ENCODE results near the gene CTU2. TPM values are rescaled to one million over a fixed set of nuclear protein-coding genes. Genes with fewer than 3 reads are reported as not detected.
A peak's percentile ranks its signal among the peaks of the same experiment; 100 is the strongest.

The CTU2 gene
- total RNA-seq, 2 donors from 2014 or later, result 15.0 to 19.1 TPM

DNA sequence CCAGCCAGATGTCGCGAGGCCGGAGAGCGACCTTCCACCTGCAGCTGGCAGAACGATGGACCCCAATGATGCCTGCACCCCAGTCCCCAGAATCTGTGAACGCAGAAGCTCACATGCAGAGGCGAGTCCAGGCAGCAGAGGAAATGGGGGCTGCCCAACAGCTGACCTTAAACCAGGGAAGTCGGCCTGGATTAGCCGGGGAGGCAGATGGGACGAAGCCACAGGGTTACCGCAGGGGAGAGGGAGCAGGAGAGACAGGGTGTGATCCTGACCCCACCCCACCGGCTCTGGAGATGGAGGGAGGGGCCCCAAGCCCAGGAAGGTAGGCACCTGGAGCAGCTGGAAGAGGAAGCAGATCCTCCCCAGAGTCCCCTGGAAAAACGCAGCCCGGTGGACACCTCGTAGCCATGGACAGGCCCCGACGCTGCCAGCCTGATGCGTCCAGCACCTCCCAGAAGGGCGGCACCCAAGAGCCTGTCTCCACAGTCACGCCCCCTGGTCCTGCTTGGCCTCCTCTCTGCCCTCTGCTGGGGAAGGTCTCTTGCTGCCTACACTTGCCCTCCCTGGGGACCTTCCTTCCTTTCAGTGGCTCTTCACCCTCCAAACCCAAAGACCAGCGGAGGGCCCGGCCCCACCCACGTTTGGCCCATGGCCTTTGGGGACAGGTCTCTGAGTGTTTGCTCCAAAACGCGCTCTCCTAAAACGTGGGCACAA lies 41.4 kb downstream of the CTU2 start:
- intact Hi-C loops (cut with DNase I), result no loop called here

DNA sequence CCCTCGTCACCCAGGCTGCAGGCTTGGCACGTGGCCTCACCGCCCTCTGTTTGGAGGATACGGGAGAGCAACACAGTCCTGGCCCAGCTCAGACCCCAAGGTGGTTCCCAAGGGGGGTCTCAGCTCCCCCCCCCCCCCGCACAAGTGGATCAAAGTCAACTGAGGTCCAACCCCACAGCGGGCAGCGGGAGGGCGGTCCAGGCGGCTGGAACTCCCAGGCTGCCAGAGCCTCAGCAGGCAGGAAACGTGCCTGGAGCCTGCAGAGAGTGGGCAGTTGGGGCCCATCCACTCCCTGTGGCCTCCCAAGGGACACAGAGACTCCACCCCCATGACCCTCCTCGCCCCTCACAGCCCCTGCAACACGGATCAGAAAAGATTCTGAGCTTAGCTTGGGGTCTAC lies 42.1 kb downstream of the CTU2 start:
- no peak for DNase-seq (ENCODE audit: low spot score)
- 86% methylated on average over 12 of the region's 12 CpGs for WGBS
- no peak for TF ChIP-seq POLR2AphosphoS5 (IDR thresholded peaks at IDR 0.05)
- TF ChIP-seq, protein P1, sequence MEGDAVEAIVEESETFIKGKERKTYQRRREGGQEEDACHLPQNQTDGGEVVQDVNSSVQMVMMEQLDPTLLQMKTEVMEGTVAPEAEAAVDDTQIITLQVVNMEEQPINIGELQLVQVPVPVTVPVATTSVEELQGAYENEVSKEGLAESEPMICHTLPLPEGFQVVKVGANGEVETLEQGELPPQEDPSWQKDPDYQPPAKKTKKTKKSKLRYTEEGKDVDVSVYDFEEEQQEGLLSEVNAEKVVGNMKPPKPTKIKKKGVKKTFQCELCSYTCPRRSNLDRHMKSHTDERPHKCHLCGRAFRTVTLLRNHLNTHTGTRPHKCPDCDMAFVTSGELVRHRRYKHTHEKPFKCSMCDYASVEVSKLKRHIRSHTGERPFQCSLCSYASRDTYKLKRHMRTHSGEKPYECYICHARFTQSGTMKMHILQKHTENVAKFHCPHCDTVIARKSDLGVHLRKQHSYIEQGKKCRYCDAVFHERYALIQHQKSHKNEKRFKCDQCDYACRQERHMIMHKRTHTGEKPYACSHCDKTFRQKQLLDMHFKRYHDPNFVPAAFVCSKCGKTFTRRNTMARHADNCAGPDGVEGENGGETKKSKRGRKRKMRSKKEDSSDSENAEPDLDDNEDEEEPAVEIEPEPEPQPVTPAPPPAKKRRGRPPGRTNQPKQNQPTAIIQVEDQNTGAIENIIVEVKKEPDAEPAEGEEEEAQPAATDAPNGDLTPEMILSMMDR (IDR thresholded peaks at IDR 0.05), result no peak
- no peak for TF ChIP-seq POLR2A (IDR thresholded peaks at IDR 0.05)
- H3K36me3 ChIP-seq, result no peaks in the 10 kb centered on the region
- peaks cover 9% of the 10 kb centered on the region for H3K4me1 ChIP-seq (replicated peaks)
- H3K27me3 ChIP-seq (replicated peaks; ENCODE audit: insufficient read depth), result no peaks in the 10 kb centered on the region
- H3K4me3 ChIP-seq, result no peak overlapping the region
- H3K9me3 ChIP-seq, result no peaks in the 10 kb centered on the region
- intact Hi-C loops (cut with DNase I), result no loop called here
- no peak overlapping the region for H3K27ac ChIP-seq

More for the DNA sequence above, 41.4 kb downstream of the CTU2 start:
- Histone ChIP-seq H3K9me3 (no peaks in the 10 kb centered on the region), H3K27ac (peak overlapping the region in 1 of 2 donors; percentile 69), H3K4me3 (no peak overlapping the region), H3K4me1 (replicated peaks) (peaks cover 9% of the 10 kb centered on the region), H3K36me3 (no peaks in the 10 kb centered on the region), H3K27me3 (replicated peaks; ENCODE audit: insufficient read depth) (no peaks in the 10 kb centered on the region)
- 87% methylated on average over 23 of the region's 26 CpGs for WGBS
- TF ChIP-seq POLR2A (IDR thresholded peaks at IDR 0.05), result no peak
- TF ChIP-seq, protein P1 (IDR thresholded peaks at IDR 0.05), result no peak
- no peak for TF ChIP-seq POLR2AphosphoS5 (IDR thresholded peaks at IDR 0.05)
- no peak for DNase-seq (ENCODE audit: low spot score)

DNA sequence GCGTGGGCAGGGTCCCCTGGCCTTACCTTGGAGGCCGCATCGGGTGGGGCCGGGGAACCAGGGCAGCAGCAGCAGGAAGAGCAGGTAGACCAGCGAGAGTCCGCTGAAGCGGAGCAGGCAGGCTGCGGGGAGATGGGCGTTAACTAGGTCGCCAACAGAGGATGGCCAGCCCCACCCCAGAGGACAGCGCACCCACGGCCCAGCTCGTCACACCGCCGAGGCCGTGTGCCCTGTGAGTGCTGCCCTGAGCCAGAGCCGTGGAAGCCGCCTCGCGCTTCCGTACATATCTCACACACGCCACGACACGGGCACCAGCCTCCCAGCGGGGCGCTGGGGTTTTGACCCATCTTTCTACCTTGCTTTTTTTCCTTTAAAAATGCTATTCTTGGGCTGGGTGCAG lies 43.1 kb downstream of the CTU2 start:
- Histone ChIP-seq H3K4me1 (replicated peaks) (peaks cover 9% of the 10 kb centered on the region), H3K27ac (no peak overlapping the region), H3K27me3 (replicated peaks; ENCODE audit: insufficient read depth) (no peaks in the 10 kb centered on the region), H3K9me3 (no peaks in the 10 kb centered on the region), H3K4me3 (no peak overlapping the region), H3K36me3 (no peaks in the 10 kb centered on the region)
- intact Hi-C loops (cut with DNase I), result no loop called here
- 94% methylated on average over 26 of the region's 26 CpGs for WGBS
- TF ChIP-seq, protein P1 (IDR thresholded peaks at IDR 0.05), result no peak
- TF ChIP-seq POLR2AphosphoS5 (IDR thresholded peaks at IDR 0.05) (no peak), POLR2A (IDR thresholded peaks at IDR 0.05) (no peak)
- DNase-seq (ENCODE audit: low spot score), result no peak

DNA sequence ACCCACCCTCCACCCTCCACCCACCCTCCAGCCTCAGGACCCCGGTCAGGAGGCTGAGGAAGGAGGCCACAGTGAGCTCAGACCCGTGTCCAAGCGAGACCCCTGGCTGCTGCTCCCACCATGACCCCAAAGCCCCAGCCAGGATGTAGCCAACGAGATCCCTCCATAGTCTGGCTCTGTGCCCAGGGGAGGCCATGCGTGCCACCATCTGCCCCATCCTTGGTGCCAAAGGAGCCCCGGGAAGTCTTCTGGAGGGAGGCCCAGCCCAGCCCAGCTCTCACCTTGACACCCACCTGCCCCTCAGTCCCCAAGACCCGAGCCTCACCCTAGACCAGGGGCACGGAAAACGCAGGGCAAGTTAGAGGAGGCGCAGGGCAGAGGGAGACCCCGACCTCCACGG lies 44.6 kb downstream of the CTU2 start:
- TF ChIP-seq, protein P1 (IDR thresholded peaks at IDR 0.05), result no peak
- TF ChIP-seq POLR2A (IDR thresholded peaks at IDR 0.05), result no peak
- no peak for TF ChIP-seq POLR2AphosphoS5 (IDR thresholded peaks at IDR 0.05)
- intact Hi-C loops (cut with DNase I), result no loop called here

DNA sequence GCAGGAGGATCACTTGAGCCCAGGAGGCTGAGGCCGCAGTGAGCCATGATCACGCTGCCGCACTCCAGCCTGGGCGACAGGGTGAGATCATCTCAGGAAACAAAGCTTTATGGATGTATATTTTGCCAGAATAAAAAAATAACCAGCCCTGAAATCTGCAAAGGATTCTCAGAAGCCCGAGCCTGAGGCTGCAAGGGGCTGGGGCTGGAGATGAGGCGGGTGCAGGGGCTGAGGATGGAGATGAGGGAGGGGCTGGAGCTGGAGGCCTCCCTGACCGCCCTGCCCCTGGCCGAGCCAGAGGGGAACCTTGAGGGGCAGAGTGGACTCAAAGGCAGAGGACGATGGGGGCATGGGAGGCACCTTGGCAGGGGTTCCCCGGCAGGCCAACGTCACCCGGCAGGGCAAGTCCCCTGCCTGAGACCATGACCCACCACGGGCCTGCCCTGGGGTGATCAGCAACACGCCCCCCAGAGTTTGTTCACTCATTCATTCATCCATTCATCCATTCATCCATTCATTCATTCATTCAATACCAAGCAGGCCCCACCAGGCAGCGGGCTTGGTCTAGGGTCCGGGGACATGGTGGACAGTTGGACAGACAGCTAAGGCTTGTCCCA lies 46.2 kb downstream of the CTU2 start:
- 90% methylated on average over 16 of the region's 16 CpGs for WGBS
- DNase-seq (ENCODE audit: low spot score), result no peak
- no peak overlapping the region for H3K27ac ChIP-seq
- H3K4me3 ChIP-seq, result no peak overlapping the region
- H3K9me3 ChIP-seq, result no peaks in the 10 kb centered on the region
- intact Hi-C loops (cut with DNase I), result no loop called here
- no peaks in the 10 kb centered on the region for H3K36me3 ChIP-seq
- H3K4me1 ChIP-seq (replicated peaks), result peaks cover 1% of the 10 kb centered on the region
- no peaks in the 10 kb centered on the region for H3K27me3 ChIP-seq (replicated peaks; ENCODE audit: insufficient read depth)
- no peak for TF ChIP-seq POLR2A (IDR thresholded peaks at IDR 0.05)
- TF ChIP-seq, protein P1 (IDR thresholded peaks at IDR 0.05), result no peak

More for the DNA sequence above, 44.6 kb downstream of the CTU2 start:
- Histone ChIP-seq H3K4me1 (replicated peaks) (peaks cover 9% of the 10 kb centered on the region), H3K4me3 (no peak overlapping the region), H3K27ac (no peak overlapping the region), H3K9me3 (no peaks in the 10 kb centered on the region), H3K36me3 (no peaks in the 10 kb centered on the region), H3K27me3 (replicated peaks; ENCODE audit: insufficient read depth) (no peaks in the 10 kb centered on the region)
- 84% methylated on average over 12 of the region's 12 CpGs for WGBS
- no peak for DNase-seq (ENCODE audit: low spot score)
